H1 (cell line): ENCODE data around the gene TMEM30A. TPM values are rescaled to one million over a fixed set of nuclear protein-coding genes. Genes with fewer than 3 reads are reported as not detected.

Experiments used
- CTCF ChIA-PET: fragments of 300-600 bp; sonication (Branson Sonifier 250); formaldehyde crosslinking; loops from one replicate; lab custom pipeline; 2021; ENCODE audit not compliant: partially characterized antibody; lab: Charles Lee
- POLR2A ChIA-PET: fragments of 300-600 bp; sonication (Branson Sonifier 250); formaldehyde crosslinking; loops from one replicate; lab custom pipeline; 2021; ENCODE audit warnings: inconsistent platforms; ENCODE audit not compliant: partially characterized antibody; lab: Charles Lee
- DNase-seq, 2 experiments: peaks; one replicate each; pipeline versions ENCODE4 v3.0.0 to v3.0.0-alpha.2; 2010 to 2022; ENCODE audit warnings: low spot score in 2 of 2, low read depth in 1 of 2, mixed read lengths in 1 of 2
- FAIRE-seq: peaks from 2 replicates; lab custom pipeline; 2011; peaks lifted over from hg19 to GRCh38; lab: Jason Lieb, UNC
- H2AFZ ChIP-seq: 2 replicates; pipeline ENCODE4 v1.8.1; 2012; ENCODE audit warnings: low read length, inconsistent platforms
- H2AK5ac ChIP-seq: 2 replicates; pipeline ENCODE4 v1.6.1; 2013; ENCODE audit warnings: low read depth, low read length
- H2BK120ac ChIP-seq: replicated peaks from 2 replicates; pipeline ENCODE3; 2013; ENCODE audit warnings: low read depth, low read length, inconsistent platforms
- H2BK12ac ChIP-seq: 2 replicates; pipeline ENCODE4 v1.6.1; 2013; ENCODE audit warnings: low read depth, low read length
- H2BK15ac ChIP-seq: 2 replicates; pipeline ENCODE4 v1.6.1; 2013; ENCODE audit warnings: low read length
- H2BK20ac ChIP-seq: 2 replicates; pipeline ENCODE4 v1.6.1; 2013; ENCODE audit warnings: low read length
- H2BK5ac ChIP-seq: 2 replicates; pipeline ENCODE4 v1.6.1; 2013; ENCODE audit warnings: low read depth, low read length
- H3K14ac ChIP-seq: 2 replicates; pipeline ENCODE4 v1.6.1; 2013; ENCODE audit warnings: inconsistent platforms; ENCODE audit not compliant: insufficient read length
- H3K18ac ChIP-seq: 2 replicates; pipeline ENCODE4 v1.6.1; 2013; ENCODE audit warnings: low read length; ENCODE audit errors: extremely low read depth
- H3K23ac ChIP-seq: 2 replicates; pipeline ENCODE4 v1.6.1; 2013; ENCODE audit warnings: inconsistent platforms; ENCODE audit not compliant: insufficient read length
- H3K23me2 ChIP-seq: 2 replicates; pipeline ENCODE4 v1.6.1; 2013; ENCODE audit warnings: low read depth, low read length
- H3K27ac ChIP-seq: 2 replicates; pipeline ENCODE4 v1.6.1; 2011; ENCODE audit warnings: low read depth, low read length, inconsistent platforms
- H3K27me3 ChIP-seq, 4 experiments: replicated peaks in 1 of 4; 1 replicate in 1 of 4; 2 replicates in 3 of 4; pipeline versions ENCODE4 v1.6.1 to v1.8.1; 2011 to 2013; ENCODE audit warnings: low read length in 3 of 4, mild to moderate bottlenecking in 3 of 4, inconsistent platforms in 2 of 4, mixed read lengths in 2 of 4, moderate library complexity in 1 of 4; ENCODE audit not compliant: control insufficient read depth in 3 of 4, insufficient read depth in 3 of 4; ENCODE audit errors: extremely low read depth in 1 of 4
- H3K36me3 ChIP-seq, 4 experiments: 2 replicates each; pipeline versions ENCODE4 v1.6.1 to v1.8.1; 2011 to 2013; ENCODE audit warnings: mild to moderate bottlenecking in 4 of 4, low read length in 3 of 4, moderate library complexity in 2 of 4, control low read depth in 1 of 4, inconsistent platforms in 1 of 4; ENCODE audit not compliant: insufficient read depth in 4 of 4, control insufficient read depth in 2 of 4
- H3K4ac ChIP-seq: replicated peaks from 2 replicates; pipeline ENCODE3; 2013; ENCODE audit warnings: low read length, low read depth, mixed read lengths, inconsistent platforms; ENCODE audit not compliant: insufficient read length
- H3K4me1 ChIP-seq, 4 experiments: replicated peaks in 1 of 4; 1 replicate in 1 of 4; 2 replicates in 3 of 4; pipeline versions ENCODE4 v1.6.1 to v1.8.1; 2011 to 2013; ENCODE audit warnings: low read length in 3 of 4, inconsistent platforms in 2 of 4, mixed read lengths in 1 of 4; ENCODE audit not compliant: insufficient read depth in 4 of 4, control insufficient read depth in 3 of 4
- H3K4me2 ChIP-seq, 2 experiments: 2 replicates each; pipeline versions ENCODE4 v1.6.1 to v1.8.1; 2011 to 2013; ENCODE audit warnings: low read depth in 2 of 2, low read length in 2 of 2, control low read depth in 1 of 2, inconsistent platforms in 1 of 2, mild to moderate bottlenecking in 1 of 2; ENCODE audit not compliant: insufficient read depth in 1 of 2
- H3K4me3 ChIP-seq, 4 experiments: fragments of 200-600, 300-600 bp in 1 of 4; sonication (generic), shearing (Covaris generic), sonication (Bioruptor Twin) in 1 of 4; 2 replicates each; pipeline versions ENCODE4 v1.5.1 to v1.8.1; 2011 to 2016; ENCODE audit warnings: low read length in 4 of 4, low read depth in 3 of 4, control low read depth in 2 of 4, inconsistent platforms in 2 of 4, mild to moderate bottlenecking in 2 of 4, mixed read lengths in 1 of 4, moderate library complexity in 1 of 4; ENCODE audit not compliant: insufficient read depth in 2 of 4; ENCODE audit errors: extremely low read depth in 1 of 4
- H3K56ac ChIP-seq: replicated peaks from 2 replicates; pipeline ENCODE3; 2013; ENCODE audit warnings: low read depth, mild to moderate bottlenecking, mixed read lengths, low read length, inconsistent platforms; ENCODE audit not compliant: insufficient read length
- H3K79me1 ChIP-seq: 2 replicates; pipeline ENCODE4 v1.6.1; 2013; ENCODE audit warnings: low read depth, low read length, control low read depth
- H3K79me2 ChIP-seq, 2 experiments: 2 replicates each; pipeline versions ENCODE4 v1.6.1 to v1.8.1; 2012 to 2013; ENCODE audit warnings: low read length in 2 of 2, mild to moderate bottlenecking in 2 of 2, inconsistent platforms in 1 of 2; ENCODE audit not compliant: insufficient read depth in 2 of 2, control insufficient read depth in 1 of 2
- H3K9ac ChIP-seq, 4 experiments: replicated peaks in 1 of 4; 1 replicate in 1 of 4; 2 replicates in 3 of 4; pipeline versions ENCODE4 v1.6.1 to v1.8.1; 2011 to 2013; ENCODE audit warnings: low read depth in 3 of 4, low read length in 3 of 4, control low read depth in 2 of 4, mild to moderate bottlenecking in 2 of 4, moderate library complexity in 2 of 4, inconsistent platforms in 1 of 4; ENCODE audit errors: extremely low read depth in 1 of 4
- H3K9me3 ChIP-seq, 2 experiments: 2 replicates each; pipeline versions ENCODE4 v1.6.1 to v1.8.1; 2012 to 2013; ENCODE audit warnings: mild to moderate bottlenecking in 2 of 2, moderate library complexity in 2 of 2, control low read depth in 1 of 2, inconsistent platforms in 1 of 2, low read depth in 1 of 2, low read length in 1 of 2, mixed read lengths in 1 of 2; ENCODE audit not compliant: insufficient read depth in 2 of 2
- H4K20me1 ChIP-seq, 2 experiments: replicated peaks in 1 of 2; 2 replicates each; pipeline versions ENCODE3 to v1.8.1; 2011 to 2013; ENCODE audit warnings: inconsistent platforms in 2 of 2, low read length in 2 of 2, mild to moderate bottlenecking in 1 of 2; ENCODE audit not compliant: insufficient read depth in 2 of 2, control insufficient read depth in 1 of 2
- H4K5ac ChIP-seq: 2 replicates; pipeline ENCODE4 v1.6.1; 2013; ENCODE audit warnings: low read length, low read depth, mixed read lengths, inconsistent platforms; ENCODE audit not compliant: insufficient read length
- H4K8ac ChIP-seq: 2 replicates; pipeline ENCODE4 v1.8.0; 2013; ENCODE audit warnings: mild to moderate bottlenecking, moderate library complexity, low read length, inconsistent platforms; ENCODE audit not compliant: insufficient read depth; ENCODE audit errors: extremely low read depth
- H4K91ac ChIP-seq: replicated peaks from 2 replicates; pipeline ENCODE3; 2013; ENCODE audit warnings: low read length, mixed read lengths, inconsistent platforms; ENCODE audit not compliant: insufficient read length
- BCL11A ChIP-seq, 2 experiments: IDR thresholded peaks; one replicate each; pipeline ENCODE4 v1.6.1; 2011; ENCODE audit warnings: low read depth in 2 of 2, low read length in 2 of 2, mild to moderate bottlenecking in 2 of 2
- BRCA1 ChIP-seq: IDR thresholded peaks from 2 replicates; pipeline ENCODE4 v1.6.1; 2012; ENCODE audit warnings: low read depth, low read length, improper control_type of control experiment
- NRF1 ChIP-seq: IDR thresholded peaks from 2 replicates; pipeline ENCODE4 v1.6.1; 2011; ENCODE audit warnings: mild to moderate bottlenecking, low read depth, low read length, improper control_type of control experiment
- RXRA ChIP-seq: IDR thresholded peaks from 2 replicates; pipeline ENCODE4 v1.6.1; 2011; ENCODE audit warnings: low read depth, mild to moderate bottlenecking, low read length, moderate library complexity; ENCODE audit not compliant: insufficient read depth
- SIX5 ChIP-seq: IDR thresholded peaks from 2 replicates; pipeline ENCODE4 v1.6.1; 2011; ENCODE audit warnings: mild to moderate bottlenecking, low read depth, low read length
- SP2 ChIP-seq: IDR thresholded peaks from 2 replicates; pipeline ENCODE4 v1.6.1; 2012; ENCODE audit warnings: mild to moderate bottlenecking, low read length, inconsistent platforms
- TAF1 ChIP-seq: IDR thresholded peaks from 2 replicates; pipeline ENCODE4 v1.6.1; 2011; ENCODE audit warnings: mild to moderate bottlenecking, low read depth, low read length
- TCF12 ChIP-seq: IDR thresholded peaks from 2 replicates; pipeline ENCODE4 v1.6.1; 2011; ENCODE audit warnings: low read depth, mild to moderate bottlenecking, low read length
- ZNF274 ChIP-seq: IDR thresholded peaks from 2 replicates; pipeline ENCODE4 v1.7.0; 2012; ENCODE audit warnings: low read length, borderline replicate concordance; ENCODE audit errors: extremely low read depth
- polyA plus RNA-seq, 7 experiments: library from polyadenylated mRNA; depleted of rRNA in 3 of 7; stranded (reverse) in 5 of 7; unstranded in 2 of 7; fragments of >200 nt in 5 of 7; fragments of 200-250 nt in 2 of 7; gene quantifications; 1 replicate in 5 of 7; 2 replicates in 1 of 7; 4 replicates in 1 of 7; pipeline versions ENCODE4 v1.2.1 to v1.2.3, GENCODE V29; 2011 to 2013; ENCODE audit warnings: missing spikeins in 2 of 7, mixed read lengths in 2 of 7
- total RNA-seq: library from RNA; stranded (reverse); fragmentation: NEBNext Ultra II Directional; extraction: Animal tissue kit (Norgen Biotek cat#: 25700); gene quantifications from 2 replicates; pipeline ENCODE4 v1.2.1, GENCODE V29; 2021
- TF ChIP-seq, protein P1 (sequence below): IDR thresholded peaks from 2 replicates; pipeline ENCODE4 v1.6.1; 2011; ENCODE audit warnings: low read depth, mild to moderate bottlenecking, low read length; ENCODE audit not compliant: insufficient read depth

TMEM30A gene
- total and polyA plus RNA-seq, 2 of the 8 experiments (the other 6 are each of a cell fraction or from before 2014, with no cell fraction given), result 10.5 to 71.0 TPM

DNA sequence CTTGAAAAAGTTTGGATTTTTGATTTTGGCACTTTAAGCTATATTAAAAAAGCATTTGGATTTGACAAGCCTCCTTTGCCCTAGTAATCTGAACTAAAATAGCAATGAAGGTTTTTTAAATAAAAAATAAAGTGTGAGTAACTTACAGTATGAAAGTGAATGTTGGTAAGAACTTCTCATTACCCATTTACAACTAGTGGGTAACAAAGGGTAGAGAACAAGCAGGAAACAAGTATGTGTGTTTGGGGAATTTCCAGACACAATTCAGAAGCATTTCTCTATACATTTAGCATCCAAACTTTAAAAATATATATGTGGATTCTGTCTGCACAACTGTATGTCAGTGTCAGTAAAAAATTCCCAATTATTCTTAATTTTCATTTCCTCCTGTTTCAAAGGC lies 2.9 kb downstream of the TMEM30A start:
- peak overlapping the region; percentile 49 to 92; a peak in 3 of 4 replicates for H3K4me2 ChIP-seq
- no peak overlapping the region for H2AK5ac ChIP-seq
- H2BK120ac ChIP-seq, result no peak overlapping the region
- no peak overlapping the region for H3K4ac ChIP-seq
- no peaks in the 10 kb centered on the region for H3K9me3 ChIP-seq
- H2BK15ac ChIP-seq, result no peak overlapping the region
- no peak overlapping the region for H2BK5ac ChIP-seq
- no peak overlapping the region for H2AFZ ChIP-seq
- H3K18ac ChIP-seq, result no peak overlapping the region
- TF ChIP-seq ZNF274, result no peak
- no peak for TF ChIP-seq SIX5
- no peak for TF ChIP-seq BRCA1
- TF ChIP-seq TAF1, result no peak
- TF ChIP-seq RXRA, result no peak
- no peak for TF ChIP-seq SP2
- no peak for TF ChIP-seq TCF12
- TF ChIP-seq NRF1, result no peak
- TF ChIP-seq BCL11A (IDR thresholded peaks at IDR 0.05; ENCODE audit: low read depth in 2 of 2, low read length in 2 of 2), result no peak
- TF ChIP-seq, protein P1, sequence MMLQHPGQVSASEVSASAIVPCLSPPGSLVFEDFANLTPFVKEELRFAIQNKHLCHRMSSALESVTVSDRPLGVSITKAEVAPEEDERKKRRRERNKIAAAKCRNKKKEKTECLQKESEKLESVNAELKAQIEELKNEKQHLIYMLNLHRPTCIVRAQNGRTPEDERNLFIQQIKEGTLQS, result no peak
- peaks cover 0 to 15% (median 3%) of the 10 kb centered on the region in 4 experiments; a peak in 3 of 7 replicates for H3K4me1 ChIP-seq
- peak overlapping the region in 1 of 4 experiments; percentile 45; a peak in 1 of 7 replicates for H3K9ac ChIP-seq
- no peak overlapping the region for H2BK20ac ChIP-seq
- DNase-seq (no peak), FAIRE-seq (no peak)
- peak overlapping the region in 2 of 4 experiments; percentile 21 to 99; a peak in 3 of 8 replicates for H3K4me3 ChIP-seq
- peak overlapping the region; percentile 80 for H4K5ac ChIP-seq
- ChIA-PET CTCF (interaction anchor here (8.7 kb wide), 1 partner anchor 14 kb away, joined by 66 read pairs; no protein-coding TSS in a partner anchor), POLR2A (no interaction called here)
- no peaks in the 10 kb centered on the region for H3K27me3 ChIP-seq
- no peak overlapping the region for H4K8ac ChIP-seq
- no peak overlapping the region for H3K56ac ChIP-seq
- H2BK12ac ChIP-seq, result no peak overlapping the region
- H3K79me2 ChIP-seq, result peaks cover 24 to 77% of the 10 kb centered on the region in 2 experiments
- no peaks in the 10 kb centered on the region for H3K36me3 ChIP-seq
- 0 out of 2 replicates have a peak, but pooled peaks cover 3% of the 10 kb centered on the region for H3K79me1 ChIP-seq
- H4K91ac ChIP-seq, result no peak overlapping the region
- H4K20me1 ChIP-seq, result peaks cover 2 to 4% of the 10 kb centered on the region in 2 experiments
- no peak overlapping the region for H3K14ac ChIP-seq
- H3K23me2 ChIP-seq, result no peaks in the 10 kb centered on the region
- no peak overlapping the region for H3K23ac ChIP-seq
- H3K27ac ChIP-seq, result no peak overlapping the region
